GM19467 (cell line): ENCODE results near the gene TIGD1.
"Not testable (repeated sequence)": the region's sequence is repeated elsewhere in the genome, so short reads cannot be mapped to it uniquely, and the experiment has no call there.

ENCODE experiments used
- ATAC-seq: cut with Tn5 transposase; IDR thresholded peaks from one replicate; pipeline ENCODE4 v1.9.1; 2021; ENCODE audit warnings: mild to moderate bottlenecking, moderate library complexity; ENCODE audit not compliant: unreplicated experiment

Gene TIGD1

DNA sequence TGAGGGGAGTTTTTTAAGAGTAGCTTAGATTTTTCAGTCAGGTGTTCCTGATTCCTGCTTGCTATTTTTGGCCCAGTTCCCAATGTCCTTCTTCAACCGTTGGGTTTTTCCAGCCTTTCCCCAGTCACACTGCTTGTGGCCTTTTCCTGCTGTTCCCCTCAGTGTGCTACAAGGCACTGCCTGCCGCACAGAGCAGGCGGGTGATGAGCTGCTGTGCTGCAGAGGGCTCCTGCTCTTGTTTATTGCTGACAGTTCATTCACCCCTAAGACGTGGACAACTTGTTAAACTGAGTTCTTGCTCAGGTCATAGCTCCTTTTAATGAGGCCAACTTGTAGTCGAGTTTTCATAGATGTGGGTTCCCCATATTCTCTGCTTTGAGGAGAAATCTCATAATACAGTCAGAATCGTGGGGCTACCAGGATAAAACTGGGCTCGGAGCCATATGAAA is 20.7 kb upstream of the TIGD1 start:
- ATAC-seq: no peak

DNA sequence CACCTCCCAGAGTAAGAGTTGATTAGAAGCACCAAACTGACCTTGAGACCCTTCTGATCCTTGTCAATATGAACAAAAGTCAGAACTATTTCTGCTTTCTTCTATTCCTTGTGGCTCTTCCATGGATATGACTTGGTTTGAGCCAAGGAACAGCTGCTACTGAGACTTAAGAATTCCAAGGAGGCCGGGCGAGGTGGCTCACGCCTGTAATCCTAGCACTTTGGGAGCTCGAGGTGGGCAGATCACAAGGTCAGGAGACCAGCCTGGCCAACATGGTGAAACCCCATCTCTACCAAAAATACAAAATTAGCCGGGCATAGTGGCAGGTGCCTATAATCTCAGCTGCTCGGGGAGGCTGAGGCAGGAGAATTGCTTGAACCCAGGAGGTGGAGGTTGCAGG is 20.1 kb upstream of the TIGD1 start:
- not testable (repeated sequence) for ATAC-seq

DNA sequence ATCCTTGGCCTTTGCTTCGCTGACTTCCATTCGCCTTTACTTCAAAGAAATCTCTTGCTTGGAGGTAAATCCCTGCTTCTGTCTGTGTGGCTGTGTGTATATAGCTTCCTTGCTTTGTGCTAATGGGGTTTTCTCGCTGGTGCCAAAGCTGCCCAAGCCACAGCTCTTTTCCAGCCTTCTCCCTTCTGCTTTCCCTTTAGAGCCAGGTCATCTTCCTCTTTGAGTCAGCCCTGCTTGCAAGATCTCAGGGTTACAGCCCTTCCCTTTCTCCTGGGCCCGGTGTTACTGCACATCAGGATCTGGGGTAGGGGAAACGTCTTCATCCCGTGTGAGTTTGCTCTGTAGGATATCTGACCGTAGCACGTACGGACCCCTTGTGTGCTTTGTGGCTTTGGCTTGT is 19.2 kb upstream of the TIGD1 start:
- ATAC-seq: no peak

DNA sequence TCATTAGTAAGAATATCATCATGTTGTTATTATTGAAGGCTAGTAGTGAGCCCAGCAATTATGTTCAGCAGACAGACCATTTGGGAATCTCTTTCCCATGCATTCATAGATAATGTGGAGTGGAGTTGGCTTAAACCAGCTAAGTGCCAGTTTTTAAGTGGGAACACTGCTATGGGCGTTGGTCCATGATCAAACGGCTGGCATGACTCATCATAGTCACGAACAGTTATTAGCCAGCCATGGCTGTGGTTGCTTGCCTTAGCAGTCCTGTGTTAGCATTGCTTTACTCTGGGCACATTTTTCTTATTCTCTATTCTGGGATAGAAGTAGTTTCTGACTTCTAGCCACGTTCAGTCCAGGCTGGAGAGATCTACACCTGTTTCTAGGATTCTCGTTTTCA is 17.8 kb upstream of the TIGD1 start:
- ATAC-seq: no peak

DNA sequence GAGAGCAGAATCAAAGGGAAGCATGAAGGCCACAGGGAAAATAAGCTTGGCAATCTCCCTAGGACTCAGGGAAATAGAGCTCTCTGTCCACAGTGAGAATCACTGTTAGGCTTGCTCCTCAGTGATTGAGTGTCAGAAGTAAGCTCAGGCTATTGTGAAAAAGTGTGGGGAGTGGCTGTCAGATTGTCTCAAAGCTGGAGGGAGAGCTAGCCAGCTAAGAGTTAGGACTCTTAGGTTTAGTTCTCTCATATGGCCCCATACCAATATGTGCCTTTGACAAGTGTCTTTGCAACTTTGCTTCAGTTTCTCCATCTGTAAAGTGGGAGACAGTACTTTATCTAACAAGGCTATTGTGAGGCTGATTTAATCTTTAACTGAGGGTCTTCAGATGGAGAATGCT is 17.4 kb upstream of the TIGD1 start:
- ATAC-seq: no peak

DNA sequence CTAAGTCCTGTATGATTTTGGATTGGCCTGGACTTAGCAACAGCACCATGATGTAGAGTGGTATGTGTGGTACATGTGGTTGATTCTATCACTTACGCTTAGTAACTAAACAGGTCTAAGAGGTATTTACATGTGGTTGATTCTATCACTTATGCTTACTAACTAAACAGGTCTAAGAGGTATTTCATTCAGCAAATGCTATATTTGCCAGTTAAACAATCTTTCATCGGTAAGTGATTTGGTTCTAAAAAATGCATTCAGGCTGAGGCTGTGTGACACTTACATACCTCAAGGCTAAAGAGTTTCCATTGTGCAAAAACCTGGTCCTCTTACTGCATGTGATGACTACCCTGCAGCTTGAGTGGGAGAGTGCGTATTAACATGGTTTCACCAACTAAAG is 13.2 kb upstream of the TIGD1 start:
- ATAC-seq: no peak

DNA sequence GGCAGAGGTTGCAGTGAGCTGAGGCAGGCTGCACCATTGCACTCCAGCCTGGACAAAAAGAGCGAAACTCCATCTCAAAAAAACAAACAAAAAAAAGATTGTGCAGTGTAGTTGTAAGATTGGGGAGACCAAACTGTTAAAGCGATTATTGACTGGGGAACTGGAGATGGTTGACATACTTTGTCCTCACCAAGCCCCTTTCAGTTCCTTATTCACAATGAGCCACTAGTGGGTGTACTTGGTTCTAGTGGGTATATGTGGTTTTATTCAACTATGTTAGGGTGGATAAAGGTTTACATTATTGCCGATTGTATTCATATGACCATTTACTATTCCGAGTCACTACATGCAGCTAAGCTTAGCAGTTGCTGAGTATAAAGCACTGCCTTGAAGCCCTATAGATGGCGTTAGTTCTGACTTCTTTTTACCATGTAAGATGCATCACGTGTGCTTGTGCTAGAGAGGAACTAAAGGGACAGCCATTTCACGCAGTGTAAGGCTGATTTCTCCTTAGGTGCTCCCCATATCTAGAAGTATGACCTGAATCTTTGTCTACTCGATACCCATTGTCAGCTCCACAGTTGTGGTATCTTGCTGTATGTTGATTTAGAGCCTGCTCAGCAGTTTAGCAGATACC is 12.3 kb upstream of the TIGD1 start:
- ATAC-seq: no peak

DNA sequence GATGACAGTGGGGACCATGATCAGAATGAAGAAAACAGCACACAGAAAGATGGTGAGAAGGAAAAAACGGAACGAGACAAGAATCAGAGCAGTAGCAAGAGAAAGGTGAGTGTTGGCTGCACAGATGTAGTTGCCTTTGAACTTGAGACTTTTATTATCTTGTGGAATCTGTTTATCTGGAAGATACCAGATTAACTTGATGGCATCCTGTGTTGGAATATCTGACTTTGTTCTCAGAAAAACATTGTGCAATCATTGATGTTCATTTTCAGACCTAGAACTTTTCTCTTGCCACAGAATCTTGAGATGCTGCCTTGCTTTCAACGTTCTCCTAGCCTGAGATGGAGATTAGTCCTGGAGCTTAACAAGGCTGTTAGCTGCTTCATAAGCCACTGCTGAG is 6.1 kb upstream of the TIGD1 start:
- no peak for ATAC-seq

DNA sequence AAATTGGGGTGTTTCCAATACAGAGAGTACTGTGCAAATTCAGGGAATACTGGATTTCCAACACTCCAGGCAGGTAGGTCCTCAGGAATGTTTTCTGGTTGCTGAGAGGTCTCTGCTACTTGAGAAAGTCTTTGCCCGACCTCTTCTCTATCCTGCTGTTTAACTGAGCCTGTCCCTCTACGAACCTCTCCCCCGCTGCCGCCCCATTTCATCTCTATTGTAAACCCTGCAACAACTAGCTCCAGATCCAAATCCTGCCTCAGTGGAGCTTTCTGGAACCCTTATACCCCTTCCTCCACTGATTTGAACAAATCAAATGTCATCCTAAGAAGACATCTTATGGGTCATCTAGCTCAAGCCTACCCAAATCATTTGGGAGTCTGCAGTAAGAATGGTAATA is 1.4 kb upstream of the TIGD1 start:
- ATAC-seq: no peak

DNA sequence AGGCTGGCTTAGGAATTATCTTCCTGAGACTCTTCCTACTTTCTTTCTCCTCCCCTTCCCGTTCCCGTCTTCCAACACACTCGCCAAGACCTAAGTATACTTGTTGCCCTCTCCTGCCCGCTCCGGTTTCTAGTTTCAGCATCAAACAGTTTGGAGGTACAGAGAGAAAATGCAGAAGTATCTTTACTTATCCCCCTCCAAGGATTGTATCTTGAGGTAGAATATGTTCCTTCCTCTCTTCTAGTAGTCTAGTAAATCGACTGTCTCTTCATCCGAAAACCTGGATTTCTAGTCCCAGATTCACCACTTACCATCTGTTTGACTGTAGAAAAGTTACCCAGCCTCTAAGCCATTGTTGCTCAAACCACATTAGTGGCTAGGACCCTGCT is 887 bp upstream of the TIGD1 start:
- no peak for ATAC-seq

DNA sequence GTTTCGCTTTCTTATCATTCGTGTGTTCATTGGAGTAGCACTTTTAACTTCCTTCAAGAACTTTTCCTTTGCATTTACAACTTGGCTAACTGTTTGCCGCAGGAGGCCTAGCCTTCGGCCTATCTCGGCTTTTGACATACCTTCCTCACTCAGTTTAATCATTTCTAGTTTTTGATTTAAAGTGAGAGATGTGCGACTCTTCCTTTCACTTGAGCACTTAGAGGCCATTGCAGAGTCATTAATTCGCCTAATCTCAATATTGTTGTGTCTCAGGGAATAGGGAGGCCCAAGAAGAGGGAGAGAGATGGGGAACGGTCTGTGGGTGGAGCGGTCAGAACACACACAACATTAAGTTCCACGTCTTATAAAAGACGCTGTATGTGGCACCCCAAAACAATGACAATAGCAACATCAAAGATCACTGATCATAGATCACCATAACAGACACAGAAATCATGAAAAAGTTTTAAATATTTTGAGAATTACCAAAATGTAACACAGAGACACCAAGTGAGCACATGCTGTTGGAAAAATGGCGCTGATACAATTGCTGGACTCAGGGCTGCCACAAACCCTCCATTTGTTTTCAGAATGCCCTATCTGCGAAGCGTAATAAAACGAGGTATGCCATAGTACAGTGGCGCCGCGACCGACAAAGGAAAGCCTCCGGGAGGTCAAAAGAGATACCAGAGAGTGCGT is 553 bp downstream of the TIGD1 start:
- no peak for ATAC-seq

DNA sequence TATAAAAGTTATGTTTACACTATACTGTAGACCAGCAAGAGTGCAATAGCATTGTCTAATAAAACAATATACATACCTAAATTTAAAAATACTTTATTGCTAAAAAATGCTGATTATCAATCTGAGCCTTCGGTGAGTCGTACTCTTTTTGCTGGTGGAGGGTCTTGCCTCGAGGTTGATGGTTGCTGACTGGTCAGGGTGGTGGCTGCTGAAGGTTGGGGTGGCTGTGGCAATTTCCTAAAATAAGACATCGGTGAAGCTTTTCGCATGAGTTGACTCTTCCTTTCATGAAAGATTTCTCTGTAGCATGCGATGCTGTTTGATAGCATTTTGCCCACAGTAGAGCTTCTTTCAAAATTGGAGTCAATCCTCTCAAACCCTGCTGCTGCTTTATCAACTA is 2.4 kb downstream of the TIGD1 start:
- no peak for ATAC-seq

DNA sequence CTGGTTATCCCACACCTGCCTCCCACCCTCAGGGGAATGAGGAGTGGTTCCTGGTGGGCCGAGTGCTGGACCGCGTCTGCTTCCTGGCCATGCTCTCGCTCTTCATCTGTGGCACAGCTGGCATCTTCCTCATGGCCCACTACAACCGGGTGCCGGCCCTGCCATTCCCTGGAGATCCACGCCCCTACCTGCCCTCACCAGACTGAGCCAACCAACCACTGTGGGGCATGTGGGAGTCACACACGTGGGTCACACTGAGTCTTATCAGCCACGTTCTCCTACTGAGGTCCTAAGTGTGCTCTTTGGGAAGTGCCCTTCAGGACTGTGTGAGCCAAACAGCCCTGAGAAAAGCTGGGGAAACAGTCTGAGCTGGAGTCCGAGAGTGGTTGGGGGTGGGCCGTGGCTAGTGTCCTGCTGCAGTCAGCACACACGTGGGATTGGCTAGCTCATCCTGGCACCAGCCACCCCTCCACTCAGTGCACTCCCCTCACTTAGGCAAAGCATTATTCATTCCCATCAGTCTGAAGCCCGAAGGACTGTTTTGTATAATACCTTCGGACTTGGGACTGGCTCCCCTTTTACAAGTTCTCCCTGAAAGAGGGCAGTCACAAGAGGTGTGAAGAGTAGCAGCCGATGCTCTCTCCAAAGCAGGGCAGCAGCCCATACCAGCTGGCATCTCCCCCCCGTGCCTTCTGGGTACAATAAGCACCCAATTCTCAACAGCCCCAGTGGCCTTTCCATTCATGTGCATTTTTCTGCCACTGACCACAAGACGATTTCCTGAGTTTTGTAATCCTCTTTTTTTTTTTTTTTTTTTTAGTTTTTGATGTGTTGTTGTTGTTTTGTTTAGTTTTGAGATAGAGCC is 4.6 kb downstream of the TIGD1 start:
- no peak for ATAC-seq

DNA sequence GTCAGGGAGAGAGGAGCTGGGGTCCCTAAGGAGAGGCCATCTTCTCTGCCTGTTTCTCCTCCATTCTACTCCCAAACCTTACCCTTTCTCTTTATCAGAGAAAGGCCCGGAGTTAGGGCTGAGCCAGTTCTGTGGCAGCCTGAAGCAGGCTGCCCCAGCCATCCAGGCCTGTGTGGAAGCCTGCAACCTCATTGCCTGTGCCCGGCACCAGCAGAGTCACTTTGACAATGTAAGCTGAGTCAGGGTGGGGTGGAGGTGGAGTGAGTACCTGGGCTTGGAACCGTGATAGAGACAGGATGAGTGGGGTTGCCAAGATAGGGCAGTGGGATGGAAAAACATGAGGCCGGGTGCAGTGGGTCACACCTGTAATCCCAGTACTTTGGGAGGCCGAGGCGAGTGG is 5.7 kb downstream of the TIGD1 start:
- ATAC-seq: no peak

DNA sequence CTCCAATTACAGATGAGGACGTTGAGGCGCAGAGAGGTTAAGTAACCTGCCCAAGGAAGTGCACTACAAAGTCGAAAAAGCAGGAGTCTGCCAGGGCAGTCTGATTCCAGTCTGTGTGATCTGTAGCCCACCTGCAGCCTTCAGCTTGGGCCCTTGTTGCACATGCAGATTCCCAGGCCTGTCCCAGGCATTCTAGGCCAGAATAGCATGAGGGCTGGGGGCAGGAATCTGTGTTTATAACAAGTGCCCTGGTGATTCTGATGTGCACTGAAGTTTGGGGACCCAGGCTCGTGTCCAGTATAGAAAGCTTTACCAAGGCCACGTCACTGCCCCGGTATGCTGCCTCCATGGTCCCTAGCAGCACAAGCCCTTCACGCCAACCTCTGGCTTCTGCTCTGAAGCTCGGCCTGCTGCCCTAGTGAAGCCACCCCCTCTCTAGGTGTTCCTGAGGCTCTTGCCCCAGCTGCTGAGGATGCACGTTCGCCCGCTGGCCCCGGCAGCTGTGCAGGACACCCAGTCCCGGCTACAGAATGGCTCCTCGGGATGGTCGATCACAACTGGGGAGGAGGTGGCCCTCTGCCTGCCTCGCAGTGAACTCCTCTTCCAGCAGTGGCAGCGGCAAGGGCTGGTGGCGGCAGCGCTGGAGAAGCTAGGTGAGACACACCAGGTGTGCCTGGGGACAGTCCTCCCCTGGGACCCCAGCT is 6.3 kb downstream of the TIGD1 start:
- ATAC-seq: no peak

DNA sequence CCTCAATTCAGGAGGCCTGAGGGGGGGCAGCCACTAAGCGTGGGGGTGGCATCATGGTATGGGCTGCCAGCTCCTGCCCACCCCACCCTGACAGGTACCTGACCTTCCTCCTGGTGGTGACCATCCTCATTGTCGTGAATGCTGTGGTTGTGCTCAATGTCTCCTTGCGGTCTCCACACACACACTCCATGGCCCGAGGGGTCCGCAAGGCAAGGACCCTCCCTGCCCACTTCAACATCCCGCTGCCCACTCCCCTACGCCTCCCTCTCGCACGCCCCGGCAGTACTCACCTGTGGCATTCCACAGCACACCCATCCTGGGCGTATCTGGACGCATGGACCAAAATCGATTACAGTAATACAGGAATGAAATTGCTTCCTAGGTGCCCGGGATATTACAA is 6.9 kb downstream of the TIGD1 start:
- ATAC-seq: no peak

DNA sequence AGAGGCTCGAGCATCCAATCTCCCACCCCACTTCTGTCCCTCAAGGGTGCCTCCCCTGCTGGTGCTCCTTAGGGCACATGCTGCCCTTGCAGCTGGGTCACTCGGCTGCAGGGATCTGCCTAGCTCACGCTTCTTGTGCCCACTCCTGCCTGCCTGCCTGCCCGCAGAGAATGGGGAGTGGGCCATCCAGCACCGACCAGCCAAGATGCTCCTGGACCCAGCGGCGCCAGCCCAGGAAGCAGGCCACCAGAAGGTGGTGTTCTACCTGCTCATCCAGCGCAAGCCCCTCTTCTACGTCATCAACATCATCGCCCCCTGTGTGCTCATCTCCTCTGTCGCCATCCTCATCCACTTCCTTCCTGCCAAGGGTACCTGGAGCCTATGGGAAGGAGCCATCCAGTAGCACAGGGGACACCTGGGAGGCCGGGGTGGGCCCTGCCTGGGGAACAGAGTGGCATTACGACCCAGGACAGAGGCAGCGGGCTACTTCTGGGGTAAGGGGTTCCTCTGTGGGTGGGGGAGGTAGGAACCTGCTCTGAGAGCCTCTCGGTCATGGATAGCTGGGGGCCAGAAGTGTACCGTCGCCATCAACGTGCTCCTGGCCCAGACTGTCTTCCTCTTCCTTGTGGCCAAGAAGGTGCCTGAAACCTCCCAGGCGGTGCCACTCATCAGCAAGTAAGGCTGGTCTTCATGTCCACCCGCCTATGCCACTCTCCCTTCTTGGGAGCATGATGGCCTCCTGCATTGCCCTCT is 7.5 kb downstream of the TIGD1 start:
- no peak for ATAC-seq

DNA sequence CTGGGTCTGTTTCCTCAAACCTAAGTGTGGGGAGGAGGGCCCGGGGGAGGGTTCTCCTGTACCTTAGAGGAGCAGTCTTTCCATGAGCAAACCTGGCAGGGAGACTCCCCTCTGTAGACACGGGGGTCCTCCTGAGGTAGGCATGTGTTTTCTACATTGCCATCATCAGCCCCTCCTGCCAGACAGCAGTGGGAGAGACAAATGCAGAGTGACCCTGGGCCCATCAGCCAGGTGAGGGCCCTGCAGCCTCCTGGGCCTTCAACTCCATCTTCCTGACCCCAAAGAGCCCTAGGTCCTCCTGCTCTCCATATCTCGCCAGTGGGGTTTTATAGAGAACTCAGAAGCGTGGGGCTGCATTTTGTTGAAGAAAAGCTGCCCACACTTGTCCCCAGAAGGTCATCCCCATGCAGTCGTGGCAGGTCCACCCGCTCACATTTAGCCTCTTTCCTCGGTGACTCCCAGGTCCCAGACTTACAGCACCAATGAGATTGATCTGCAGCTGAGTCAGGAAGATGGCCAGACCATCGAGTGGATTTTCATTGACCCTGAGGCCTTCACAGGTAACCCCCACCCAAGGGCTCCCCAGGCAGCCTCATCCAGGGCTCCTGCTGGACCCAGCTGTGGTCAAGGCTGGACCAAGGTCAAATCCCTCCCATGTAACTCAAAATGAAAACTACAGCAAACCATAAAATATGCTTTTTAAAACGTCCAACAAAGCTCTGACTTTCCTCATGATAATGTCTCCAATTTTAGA is 8.2 kb downstream of the TIGD1 start:
- no peak for ATAC-seq

DNA sequence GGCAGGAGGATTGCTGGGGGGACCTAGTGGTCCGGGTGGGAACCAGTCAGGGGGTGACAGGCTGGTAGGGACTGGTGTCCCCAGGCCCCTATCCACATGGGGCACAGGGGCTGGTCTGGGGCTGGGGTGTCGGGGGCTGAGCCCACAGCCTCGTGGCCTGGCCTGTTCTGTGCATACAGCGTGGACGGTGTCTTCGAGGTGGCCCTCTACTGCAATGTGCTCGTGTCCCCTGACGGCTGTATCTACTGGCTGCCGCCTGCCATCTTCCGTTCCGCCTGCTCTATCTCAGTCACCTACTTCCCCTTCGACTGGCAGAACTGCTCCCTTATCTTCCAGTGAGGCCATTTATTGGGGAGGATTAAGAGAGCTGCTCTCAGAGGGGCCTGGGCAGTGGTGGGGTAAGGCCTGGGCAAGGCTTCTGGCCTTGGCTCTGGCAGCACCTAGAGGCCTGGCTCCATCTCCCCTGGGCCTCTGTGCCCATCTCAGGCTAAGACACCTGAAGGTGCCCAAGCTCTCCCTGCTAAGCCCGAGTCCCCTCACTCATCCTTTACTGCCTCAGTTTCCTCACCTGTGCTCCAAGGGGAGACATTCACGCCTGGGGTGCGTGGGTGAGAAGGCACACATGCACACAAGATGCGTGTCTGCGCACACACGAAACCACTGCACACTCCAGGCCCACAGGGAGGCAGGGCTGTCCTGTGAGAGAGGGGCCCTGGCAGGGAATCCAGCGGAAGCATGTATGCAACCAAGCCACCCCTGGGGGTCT is 9.0 kb downstream of the TIGD1 start:
- ATAC-seq: no peak
